ENCODE results near the gene SUGP2. TPM values are rescaled to one million over a fixed set of nuclear protein-coding genes. Genes with fewer than 3 reads are reported as not detected.

Gene SUGP2
- total and polyA plus RNA-seq, 9 donors = 27.0 to 81.9 (median 53.7) TPM

DNA sequence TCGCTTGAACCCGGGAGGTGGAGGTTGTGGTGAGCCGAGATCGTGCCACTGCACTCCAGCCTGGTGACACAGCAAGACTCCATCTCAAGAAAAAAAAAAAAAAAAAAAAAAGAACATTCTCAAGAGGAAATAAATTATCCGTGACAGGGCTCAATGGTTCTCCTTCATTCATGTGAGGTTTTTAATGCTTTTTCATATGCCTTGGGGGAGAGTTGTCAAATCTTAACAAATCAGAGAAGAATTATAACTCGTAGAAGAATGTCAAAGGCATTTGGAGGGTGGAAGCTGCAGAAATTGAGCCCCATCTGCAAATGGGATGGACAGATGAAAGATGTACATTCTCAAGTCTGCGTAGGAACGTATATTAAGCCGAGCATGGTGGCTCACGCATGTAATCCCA, 57.4 kb downstream of the SUGP2 start:
- intact Hi-C loops (cut with DNase I) = no loop called here
- no peaks in the 10 kb centered on the region for H3K36me3 ChIP-seq
- H3K9me3 ChIP-seq = no peaks in the 10 kb centered on the region
- H3K4me3 ChIP-seq = no peak overlapping the region
- H3K27ac ChIP-seq = no peak overlapping the region
- peaks cover 5% of the 10 kb centered on the region for H3K4me1 ChIP-seq (ENCODE audit: insufficient read depth)
- TF ChIP-seq POLR2A (IDR thresholded peaks at IDR 0.05) (no peak), CTCF (IDR thresholded peaks at IDR 0.05) (no peak), EP300 (IDR thresholded peaks at IDR 0.05) (no peak)
- WGBS, 3 donors = 85 to 86% (median 86%) methylated on average over 10 of the region's 10 CpGs
- no peak for DNase-seq
- no peaks in the 10 kb centered on the region for H3K27me3 ChIP-seq

GRCh38 chr19:18975011-18975410, 58.3 kb downstream of the SUGP2 start:
- WGBS, 3 donors = 92 to 94% (median 94%) methylated on average over 3 of the region's 3 CpGs
- no peak for DNase-seq
- H3K27ac ChIP-seq = no peak overlapping the region

GRCh38 chr19:18972851-18973250, 60.5 kb downstream of the SUGP2 start:
- no peak for TF ChIP-seq CTCF (IDR thresholded peaks at IDR 0.05)
- no peak for TF ChIP-seq EP300 (IDR thresholded peaks at IDR 0.05)
- TF ChIP-seq POLR2A (IDR thresholded peaks at IDR 0.05) = no peak
- no peak for DNase-seq
- Histone ChIP-seq H3K27me3 (no peaks in the 10 kb centered on the region), H3K4me1 (ENCODE audit: insufficient read depth) (peaks cover 5% of the 10 kb centered on the region), H3K9me3 (no peaks in the 10 kb centered on the region), H3K27ac (no peak overlapping the region), H3K36me3 (no peaks in the 10 kb centered on the region), H3K4me3 (no peak overlapping the region)
- WGBS, 3 donors = 76 to 79% (median 78%) methylated on average over 5 of the region's 5 CpGs
- intact Hi-C loops (cut with DNase I) = no loop called here

More at GRCh38 chr19:18975011-18975410, 58.3 kb downstream of the SUGP2 start:
- no peaks in the 10 kb centered on the region for H3K27me3 ChIP-seq
- TF ChIP-seq CTCF (IDR thresholded peaks at IDR 0.05) (no peak), POLR2A (IDR thresholded peaks at IDR 0.05) (no peak), EP300 (IDR thresholded peaks at IDR 0.05) (no peak)
- no peak overlapping the region for H3K4me3 ChIP-seq
- H3K9me3 ChIP-seq = no peaks in the 10 kb centered on the region
- peaks cover 5% of the 10 kb centered on the region for H3K4me1 ChIP-seq (ENCODE audit: insufficient read depth)
- no peaks in the 10 kb centered on the region for H3K36me3 ChIP-seq
- intact Hi-C loops (cut with DNase I) = no loop called here

- DNase-seq = no peak
- TF ChIP-seq EP300 (IDR thresholded peaks at IDR 0.05) (no peak), POLR2A (IDR thresholded peaks at IDR 0.05) (no peak), CTCF (IDR thresholded peaks at IDR 0.05) (no peak)
- no peak overlapping the region for H3K4me3 ChIP-seq
- 4 to 12% (median 8%) methylated on average over 12 of the region's 12 CpGs for WGBS, 3 donors
- intact Hi-C loops (cut with DNase I) = no loop called here
- no peak overlapping the region for H3K27ac ChIP-seq
- no peaks in the 10 kb centered on the region for H3K9me3 ChIP-seq
- H3K36me3 ChIP-seq = no peaks in the 10 kb centered on the region
- no peaks in the 10 kb centered on the region for H3K27me3 ChIP-seq
- peaks cover 5% of the 10 kb centered on the region for H3K4me1 ChIP-seq (ENCODE audit: insufficient read depth)
These were observed 61.0 kb downstream of the SUGP2 start for GRCh38 chr19:18972301-18972811.
